D341Med (cell line): Measurements from ENCODE around the gene EGLN3.

ENCODE experiments used
- DNase-seq: peaks from one replicate; pipeline ENCODE4 v3.0.0; 2012; ENCODE audit warnings: low spot score

EGLN3 gene

GRCh38 chr14:33962016-33962415 is 11.1 kb upstream of the EGLN3 start:
- no peak for DNase-seq

GRCh38 chr14:33959692-33960151 is 8.8 kb upstream of the EGLN3 start:
- DNase-seq, result peak; percentile 51

GRCh38 chr14:33958605-33959226 is 7.8 kb upstream of the EGLN3 start:
- DNase-seq, result no peak

GRCh38 chr14:33957993-33958392 is 7.1 kb upstream of the EGLN3 start:
- no peak for DNase-seq

GRCh38 chr14:33957299-33957698 is 6.4 kb upstream of the EGLN3 start:
- no peak for DNase-seq

GRCh38 chr14:33956640-33957039 is 5.8 kb upstream of the EGLN3 start:
- DNase-seq, result no peak

- peak; percentile 53 for DNase-seq
These were observed 3.2 kb upstream of the EGLN3 start for GRCh38 chr14:33954016-33954598.

- no peak for DNase-seq
These were observed 1.7 kb upstream of the EGLN3 start for GRCh38 chr14:33952541-33952940.

- DNase-seq, result no peak
These were observed 438 bp upstream of the EGLN3 start for GRCh38 chr14:33951183-33951840.

- no peak for DNase-seq
These were observed 1.4 kb downstream of the EGLN3 start for GRCh38 chr14:33949411-33949893.

GRCh38 chr14:33948869-33949408 is 1.9 kb downstream of the EGLN3 start:
- DNase-seq, result no peak

- DNase-seq, result no peak
These were observed 2.6 kb downstream of the EGLN3 start for GRCh38 chr14:33948145-33948868.

GRCh38 chr14:33946679-33947476 is 4.0 kb downstream of the EGLN3 start:
- no peak for DNase-seq

GRCh38 chr14:33945210-33946088 is 5.4 kb downstream of the EGLN3 start:
- no peak for DNase-seq

- peak; percentile 63 for DNase-seq
These were observed 7.6 kb downstream of the EGLN3 start for GRCh38 chr14:33943096-33943883.

GRCh38 chr14:33941718-33942117 is 9.2 kb downstream of the EGLN3 start:
- no peak for DNase-seq

GRCh38 chr14:33940561-33941011 is 10.3 kb downstream of the EGLN3 start:
- no peak for DNase-seq

GRCh38 chr14:33938131-33938949 is 12.5 kb downstream of the EGLN3 start:
- DNase-seq, result peak; percentile 80

- no peak for DNase-seq
These were observed 14.5 kb downstream of the EGLN3 start for GRCh38 chr14:33936391-33936790.
